ENCODE measurements around the gene TNRC18.

TNRC18 gene

DNA sequence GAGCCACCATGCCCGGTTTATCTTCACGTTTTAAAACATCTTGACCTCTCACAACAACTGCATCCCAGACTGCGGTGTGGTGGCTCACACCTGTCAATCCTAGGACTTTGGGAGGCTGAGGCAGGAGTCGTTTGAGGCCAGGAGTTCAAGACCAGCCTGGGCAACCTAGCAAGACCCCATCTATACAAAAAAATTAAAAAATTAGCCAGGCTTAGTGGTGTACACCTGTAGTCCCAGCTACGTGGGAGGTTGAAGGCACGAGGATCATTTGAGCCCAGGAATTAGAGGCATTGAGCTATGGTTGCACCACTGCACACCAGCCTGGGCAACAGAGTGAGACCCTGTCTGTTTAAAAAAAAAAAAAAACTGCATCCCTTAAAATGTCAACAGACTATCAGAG lies 20.2 kb downstream of the TNRC18 start:
- DNase-seq (ENCODE audit: low read depth), result no peak

DNA sequence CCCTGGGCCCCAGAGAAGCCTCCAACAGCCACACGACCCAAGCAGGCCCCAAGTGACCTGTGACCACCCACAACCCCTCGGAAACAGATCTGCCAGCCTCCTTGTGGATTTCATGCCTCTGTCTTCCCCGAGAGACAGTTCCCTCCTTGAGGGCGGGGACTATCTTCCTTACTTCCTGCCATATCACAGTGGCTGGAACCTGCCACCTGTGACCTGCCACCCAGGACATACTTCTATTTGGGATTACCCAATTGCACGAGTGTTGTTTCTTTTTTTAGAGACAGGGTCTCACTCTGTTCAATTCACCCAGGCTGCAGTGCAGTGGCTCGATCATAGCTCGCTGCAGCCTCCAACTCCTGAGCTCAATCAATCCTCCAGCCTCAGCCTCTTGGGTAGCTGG lies 25.9 kb downstream of the TNRC18 start:
- no peak for DNase-seq (ENCODE audit: low read depth)

DNA sequence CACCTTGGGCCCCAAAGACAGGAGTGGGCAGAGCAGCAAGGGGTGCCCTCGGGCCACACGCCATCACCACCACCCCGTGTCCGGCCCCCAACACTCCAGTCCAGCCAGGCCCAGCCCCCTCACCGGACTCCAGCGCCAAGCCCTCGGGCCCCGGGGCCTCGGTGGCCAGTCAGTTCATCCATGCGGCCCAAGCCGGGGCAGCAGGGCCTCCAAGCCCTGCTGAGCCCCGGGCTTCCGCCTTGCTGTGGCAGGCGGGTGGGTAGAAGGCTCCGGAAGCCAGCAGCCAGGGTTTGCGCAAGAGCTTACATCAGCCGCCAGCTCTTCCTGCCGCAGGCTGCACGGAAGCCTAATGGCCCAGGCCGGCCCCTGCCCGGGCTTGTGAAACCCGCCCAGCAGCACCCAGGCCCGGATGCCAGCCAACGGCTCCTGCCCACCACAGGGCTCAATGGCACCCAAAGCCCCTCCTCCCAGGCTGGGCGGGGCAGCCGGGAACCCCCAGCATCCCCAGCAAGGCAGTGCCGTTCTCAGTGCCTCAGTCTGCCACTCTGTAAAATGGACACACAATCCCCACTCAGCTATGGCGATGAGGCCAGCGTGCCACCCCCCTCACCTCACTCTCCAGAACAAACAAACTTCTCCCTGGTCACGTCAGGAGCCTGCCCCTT lies 26.5 kb downstream of the TNRC18 start:
- DNase-seq (ENCODE audit: low read depth), result peak; percentile 81

DNA sequence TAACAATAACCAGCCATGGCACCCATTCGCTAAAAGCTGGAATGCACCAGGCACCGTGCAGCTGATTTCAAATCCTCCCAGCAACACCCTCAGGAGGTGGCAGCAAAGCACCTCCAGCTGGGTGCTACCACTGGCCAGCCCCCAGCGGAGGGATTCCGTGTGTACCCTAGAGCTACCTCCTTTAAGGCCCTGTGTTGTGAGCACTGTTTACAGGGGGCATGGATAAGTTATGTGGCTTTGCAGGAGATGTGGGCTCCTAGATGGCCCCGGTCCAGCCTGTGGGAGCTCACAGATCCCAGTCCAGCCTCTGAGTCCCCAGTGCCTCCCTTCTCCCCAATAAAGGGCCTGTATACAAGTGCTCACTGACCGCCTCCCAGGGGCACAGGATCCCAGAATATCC lies 27.1 kb downstream of the TNRC18 start:
- DNase-seq (ENCODE audit: low read depth), result peak; percentile 48

DNA sequence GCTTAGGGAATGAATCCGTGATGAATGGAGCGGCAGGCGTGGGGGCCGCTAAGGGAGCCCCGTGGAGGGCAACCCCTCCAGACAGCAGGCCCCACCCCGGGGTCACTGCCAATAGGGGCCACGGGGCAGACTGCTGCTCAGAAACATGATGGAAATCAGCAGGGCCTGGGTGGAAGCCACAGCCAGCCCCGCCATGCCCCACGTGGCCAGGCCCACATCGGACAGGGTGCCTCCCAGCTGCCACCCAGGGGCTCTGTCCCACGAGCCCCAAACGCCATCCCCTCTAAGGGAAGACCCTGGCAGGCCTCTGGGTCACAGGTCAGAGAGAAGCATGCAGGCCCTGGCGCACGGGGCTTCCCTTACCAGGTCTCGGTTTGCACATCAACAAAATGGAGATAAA lies 28.4 kb downstream of the TNRC18 start:
- no peak for DNase-seq (ENCODE audit: low read depth)

- no peak for DNase-seq (ENCODE audit: low read depth)
These were observed 29.1 kb downstream of the TNRC18 start for GRCh38 chr7:5394264-5395105.

DNA sequence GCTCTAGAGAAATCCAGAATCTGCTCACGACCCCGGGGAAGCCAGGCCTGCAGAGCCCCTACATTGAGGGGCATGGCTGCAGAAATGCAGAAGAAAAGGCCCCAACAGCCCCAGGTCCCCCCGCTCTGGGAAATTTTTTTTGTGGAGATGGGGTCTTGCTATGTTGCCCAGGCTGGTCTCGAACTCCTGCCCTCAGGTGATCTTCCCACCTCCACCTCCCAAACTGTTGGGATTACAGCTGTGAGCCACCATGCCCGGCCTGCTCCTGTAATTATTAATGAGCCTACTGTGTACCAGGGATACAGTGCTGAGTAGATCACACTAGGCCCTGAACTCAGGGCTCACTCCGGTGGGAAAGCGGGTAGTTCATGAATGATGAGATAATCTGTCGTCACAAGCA lies 29.9 kb downstream of the TNRC18 start:
- DNase-seq (ENCODE audit: low read depth), result no peak

DNA sequence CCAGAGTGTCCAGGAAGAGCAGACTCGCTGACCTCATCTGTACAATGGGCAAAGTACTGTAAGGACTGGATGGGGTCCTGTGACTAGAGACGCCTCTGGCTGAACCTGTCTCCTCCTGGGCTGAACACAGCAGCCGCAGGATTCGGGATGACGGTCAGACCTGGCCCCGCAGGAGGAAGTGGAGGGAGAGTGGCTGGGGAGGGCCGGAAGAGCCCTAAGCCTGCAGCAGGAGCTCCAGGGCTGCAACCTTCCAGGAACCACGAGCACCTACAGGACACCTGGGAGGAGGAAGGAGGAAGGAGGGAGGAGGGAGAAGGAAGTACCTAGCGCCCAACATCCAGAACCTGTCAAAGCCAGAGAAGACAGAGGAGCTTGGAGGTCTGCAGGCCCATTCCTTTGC lies 30.3 kb downstream of the TNRC18 start:
- no peak for DNase-seq (ENCODE audit: low read depth)

DNA sequence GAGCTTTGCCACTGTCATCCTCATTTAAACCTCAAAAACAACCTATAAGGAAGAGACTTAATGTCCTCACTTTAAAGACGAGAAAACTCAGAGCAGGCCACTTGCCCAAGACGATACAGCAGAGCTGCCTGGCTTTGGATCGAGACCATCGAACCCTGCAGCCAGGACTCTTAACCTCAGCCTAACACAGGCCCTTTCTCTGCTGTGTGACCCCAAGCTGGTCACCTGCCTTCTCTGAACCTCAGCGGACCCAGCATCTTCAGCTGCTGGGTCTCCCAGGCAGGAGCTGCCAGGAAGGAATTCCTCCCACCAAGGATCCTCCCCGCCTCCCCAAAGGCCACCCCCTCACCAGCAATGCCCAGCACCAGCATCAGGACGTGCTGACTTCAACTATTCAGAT lies 32.7 kb downstream of the TNRC18 start:
- no peak for DNase-seq (ENCODE audit: low read depth)

DNA sequence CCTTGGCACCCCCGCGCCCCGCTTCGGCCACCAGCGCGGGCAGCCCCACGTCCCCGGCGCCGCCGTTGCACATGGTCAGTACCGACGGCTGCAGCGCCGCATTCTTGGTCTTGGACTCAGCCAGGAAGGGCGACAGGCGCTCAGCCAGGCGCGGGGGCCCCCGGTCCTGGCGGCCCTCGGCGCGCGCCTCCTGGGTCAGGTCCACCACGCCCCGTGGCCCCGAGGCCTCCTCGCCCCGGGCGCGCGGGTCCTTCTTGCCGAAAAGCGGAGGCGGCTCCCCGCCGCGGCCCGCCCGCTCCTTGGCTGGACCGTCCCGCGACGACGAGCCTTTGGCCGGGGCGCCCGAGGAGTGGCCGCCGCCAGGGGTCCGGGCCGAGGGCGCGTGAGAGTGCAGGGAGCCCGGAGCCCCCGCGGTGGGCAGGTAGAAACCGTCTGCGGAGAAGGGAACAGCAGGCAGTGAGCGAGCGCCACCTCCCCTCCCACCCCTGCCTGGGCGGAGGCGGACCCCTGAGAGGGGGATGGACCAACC lies 34.7 kb downstream of the TNRC18 start:
- DNase-seq (ENCODE audit: low read depth), result no peak

- DNase-seq (ENCODE audit: low read depth), result no peak
These were observed 35.2 kb downstream of the TNRC18 start for GRCh38 chr7:5388273-5388901.

- no peak for DNase-seq (ENCODE audit: low read depth)
These were observed 35.9 kb downstream of the TNRC18 start for GRCh38 chr7:5387711-5388245.

DNA sequence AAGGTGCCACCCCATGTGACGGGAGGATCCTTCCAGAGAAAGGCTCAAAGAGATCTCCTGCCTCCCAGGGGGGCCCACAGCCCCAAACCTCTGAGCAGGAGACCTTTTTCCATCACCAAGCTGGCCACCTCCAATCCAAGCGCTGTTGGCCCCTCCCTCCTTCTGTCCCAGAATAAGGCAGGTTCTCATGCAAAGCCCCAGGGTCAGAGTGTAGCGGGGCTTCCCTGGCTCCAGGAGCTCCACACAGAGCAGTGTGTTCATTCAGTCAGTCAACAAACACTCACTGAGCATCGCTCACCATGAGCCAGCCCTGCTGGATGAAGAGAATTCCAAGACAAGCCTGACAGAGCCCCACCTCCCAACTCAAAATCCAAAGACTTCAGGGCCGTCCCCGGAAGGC lies 39.0 kb downstream of the TNRC18 start:
- DNase-seq (ENCODE audit: low read depth), result no peak

- DNase-seq (ENCODE audit: low read depth), result no peak
These were observed 40.1 kb downstream of the TNRC18 start for GRCh38 chr7:5383314-5384098.

DNA sequence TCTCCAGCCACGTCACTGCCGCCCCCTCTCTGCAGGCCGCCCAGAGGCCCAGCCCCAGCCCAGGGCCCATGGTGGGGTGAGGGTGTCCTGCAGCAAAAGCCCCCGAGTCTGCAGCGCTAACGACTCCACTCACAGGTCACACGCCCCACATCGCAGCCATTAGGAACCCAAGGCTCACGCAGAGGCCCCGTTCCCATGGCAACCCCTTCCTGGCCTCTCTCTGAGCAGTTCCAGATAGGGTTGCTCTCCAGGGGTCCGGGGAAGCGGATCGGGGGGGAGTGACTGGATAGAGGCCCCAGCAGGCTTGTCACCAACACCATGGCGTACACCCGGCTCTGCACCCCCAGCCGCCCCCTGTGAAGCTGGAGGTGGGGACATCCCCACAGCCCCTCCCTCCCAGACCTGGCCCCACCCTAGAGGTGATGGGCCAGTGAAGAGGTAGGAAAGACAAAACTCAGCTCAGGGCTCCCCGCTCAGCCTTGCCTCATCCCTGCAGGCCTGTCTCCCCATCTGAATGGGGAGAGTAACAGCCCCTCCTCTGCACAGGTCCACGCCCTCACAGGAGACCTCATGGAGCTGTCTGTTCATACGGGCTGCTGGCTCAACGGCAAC lies 41.2 kb downstream of the TNRC18 start:
- DNase-seq (ENCODE audit: low read depth), result no peak

- no peak for DNase-seq (ENCODE audit: low read depth)
These were observed 42.4 kb downstream of the TNRC18 start for GRCh38 chr7:5381071-5381772.

DNA sequence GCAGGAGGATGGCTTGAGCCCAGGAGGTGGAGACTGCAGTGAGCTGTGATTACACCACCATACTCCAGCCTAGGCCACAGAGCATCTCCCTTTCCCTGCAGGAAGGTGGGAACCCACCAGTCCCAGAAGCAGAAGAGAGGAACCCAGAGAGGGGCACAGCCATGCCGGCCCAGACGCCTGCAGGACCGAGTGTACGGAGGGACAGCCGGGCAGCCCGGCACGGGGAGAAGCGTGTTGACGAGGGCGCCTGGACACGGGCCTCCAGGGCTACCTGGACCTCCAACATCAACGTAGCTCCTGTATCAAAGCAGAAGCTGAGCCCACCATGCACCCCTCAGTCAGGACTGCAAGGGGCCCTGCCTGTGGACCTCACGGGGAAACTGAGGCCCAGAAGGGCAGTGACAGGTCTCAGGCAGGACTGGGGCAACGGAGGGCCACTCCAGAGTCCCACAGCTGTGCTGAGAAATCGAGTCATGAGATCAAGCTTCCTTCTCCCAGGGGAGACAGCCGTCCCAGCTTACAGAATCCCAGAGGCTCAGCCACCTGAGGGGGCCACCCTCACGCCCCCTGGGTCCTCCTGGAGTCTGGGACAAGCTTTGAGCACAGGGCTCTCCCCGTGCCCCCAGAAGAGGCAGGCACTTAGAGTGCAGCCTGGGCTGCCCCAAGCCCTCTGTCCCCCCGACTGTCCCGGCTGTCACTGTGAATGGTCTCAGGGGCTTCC lies 43.1 kb downstream of the TNRC18 start:
- no peak for DNase-seq (ENCODE audit: low read depth)

DNA sequence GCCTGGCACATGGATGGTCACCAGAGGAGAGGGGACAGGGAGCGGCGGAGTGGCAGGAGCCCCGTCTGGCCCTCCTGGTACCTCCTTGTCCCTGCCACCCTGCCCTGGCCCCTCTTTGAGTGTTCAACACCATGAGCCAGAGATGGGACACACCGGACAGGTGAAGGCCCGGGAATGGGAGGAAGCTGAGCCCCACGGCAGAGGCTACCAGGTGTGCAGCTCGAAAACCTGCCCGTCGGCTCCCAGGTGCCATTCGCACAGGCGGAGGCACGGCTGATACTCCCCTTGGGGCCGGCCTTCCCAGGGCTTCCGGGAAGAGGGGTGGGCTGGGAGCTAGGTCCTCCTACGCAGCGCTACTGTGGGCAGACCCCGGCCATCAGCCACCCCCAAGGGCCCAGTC lies 44.1 kb downstream of the TNRC18 start:
- no peak for DNase-seq (ENCODE audit: low read depth)

GRCh38 chr7:5377816-5378215 lies 45.8 kb downstream of the TNRC18 start:
- no peak for DNase-seq (ENCODE audit: low read depth)

DNA sequence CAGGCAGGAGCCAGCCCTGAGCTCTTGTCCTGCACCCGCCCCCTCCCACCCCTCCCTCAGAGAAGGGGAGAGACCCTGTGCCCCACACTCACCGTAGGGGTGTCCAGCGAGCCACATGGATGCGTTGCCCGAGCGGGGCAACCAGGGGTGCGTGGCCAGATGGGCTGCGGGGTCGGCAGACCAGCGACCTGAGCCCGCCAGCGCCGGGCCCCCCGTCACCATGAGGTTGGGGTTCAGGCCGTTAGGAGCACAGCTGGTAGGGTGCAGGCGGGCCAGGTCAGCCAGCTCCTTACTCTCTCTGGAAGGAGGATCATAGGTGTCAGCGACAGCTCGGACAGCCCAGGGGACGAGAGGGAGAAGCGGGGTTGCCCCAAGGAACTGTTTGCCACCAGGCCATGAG lies 46.4 kb downstream of the TNRC18 start:
- DNase-seq (ENCODE audit: low read depth), result no peak

All from stimulated activated CD8-positive, alpha-beta memory T cell treated with anti-CD3 and anti-CD28 coated beads, Interleukin-12 subunit alpha, Interleukin-12 subunit beta, amount 100 ng/mL, for 4 hours (primary cell).